IPS-18a (cell line): ENCODE results near the gene SAMMSON.

Source experiments
- H3K27ac ChIP-seq: one replicate; pipeline ENCODE4 v1.5.1; 2013; ENCODE audit warnings: low read length
- H3K27me3 ChIP-seq: one replicate; pipeline ENCODE4 v1.6.1; 2013; ENCODE audit warnings: mild to moderate bottlenecking, low read length; ENCODE audit not compliant: control insufficient read depth, insufficient read depth
- H3K36me3 ChIP-seq: one replicate; pipeline ENCODE4 v1.6.1; 2013; ENCODE audit warnings: low read depth, low read length; ENCODE audit not compliant: control insufficient read depth
- H3K4me1 ChIP-seq: one replicate; pipeline ENCODE4 v1.6.1; 2013; ENCODE audit warnings: low read depth, low read length; ENCODE audit not compliant: control insufficient read depth
- H3K4me3 ChIP-seq: one replicate; pipeline ENCODE4 v1.5.1; 2013; ENCODE audit warnings: low read length
- H3K9ac ChIP-seq: one replicate; pipeline ENCODE4 v1.6.1; 2013; ENCODE audit warnings: mild to moderate bottlenecking, low read length, moderate library complexity
- H3K9me3 ChIP-seq: one replicate; pipeline ENCODE4 v1.6.1; 2013; ENCODE audit warnings: low read depth, low read length; ENCODE audit not compliant: control insufficient read depth

Gene SAMMSON

DNA sequence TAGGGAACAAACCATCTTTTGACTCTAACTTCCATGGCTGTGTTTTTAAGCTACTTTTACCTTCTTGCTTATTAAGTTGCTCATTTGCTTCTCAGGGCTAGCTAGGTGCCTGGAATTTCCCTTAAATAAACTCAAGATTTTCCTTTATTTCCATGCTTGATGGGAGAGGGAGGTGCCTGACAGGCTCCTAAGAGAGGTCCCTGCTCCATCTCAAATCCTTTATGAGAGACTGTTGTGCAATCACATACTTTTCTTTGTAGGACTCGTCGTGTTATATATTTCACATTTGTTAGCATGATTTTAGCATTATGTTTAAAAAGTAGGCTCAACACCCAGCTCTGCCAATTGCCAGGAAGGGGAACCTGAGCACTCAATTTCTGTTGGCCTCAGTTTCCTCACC lies 95.7 kb downstream of the SAMMSON start:
- Histone ChIP-seq H3K4me3 (no peak overlapping the region), H3K27me3 (no peaks in the 10 kb centered on the region), H3K4me1 (no peaks in the 10 kb centered on the region), H3K27ac (no peak overlapping the region), H3K9ac (no peak overlapping the region), H3K9me3 (no peaks in the 10 kb centered on the region), H3K36me3 (no peaks in the 10 kb centered on the region)

DNA sequence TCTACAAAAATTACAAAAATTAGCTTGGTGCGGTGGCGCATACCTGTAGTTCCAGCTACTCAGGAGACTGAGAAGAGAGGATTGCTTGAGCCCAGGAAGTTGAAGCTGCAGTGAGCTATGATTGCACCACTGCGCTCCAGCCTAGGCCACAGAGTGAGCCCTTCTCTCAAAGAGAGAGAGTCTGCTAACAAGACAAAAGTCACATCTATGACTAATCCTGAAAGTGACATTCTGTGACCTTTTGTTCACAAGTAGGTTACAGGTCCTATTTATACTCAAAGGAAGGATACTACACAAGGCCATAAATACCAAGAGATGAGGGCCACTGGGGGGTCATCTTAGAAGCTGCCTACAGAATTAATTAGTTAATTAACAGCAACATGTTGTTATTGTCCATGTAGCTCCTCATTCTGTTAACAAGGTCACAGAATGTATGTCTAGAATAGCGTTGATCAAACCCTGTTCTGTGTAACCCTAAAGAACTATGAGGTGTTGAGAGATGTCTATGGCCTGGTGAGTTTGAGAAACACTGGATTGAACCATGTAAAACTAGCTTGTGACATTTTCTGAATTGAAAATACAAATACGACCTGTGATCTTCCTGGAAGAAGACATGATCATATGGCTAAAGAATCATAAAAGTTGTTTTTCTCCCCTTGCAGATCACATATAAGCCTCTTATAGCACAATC lies 97.0 kb downstream of the SAMMSON start:
- H3K36me3 ChIP-seq: no peaks in the 10 kb centered on the region
- no peak overlapping the region for H3K9ac ChIP-seq
- H3K27me3 ChIP-seq: no peaks in the 10 kb centered on the region
- no peak overlapping the region for H3K4me3 ChIP-seq
- H3K27ac ChIP-seq: no peak overlapping the region
- H3K4me1 ChIP-seq: no peaks in the 10 kb centered on the region
- no peaks in the 10 kb centered on the region for H3K9me3 ChIP-seq

DNA sequence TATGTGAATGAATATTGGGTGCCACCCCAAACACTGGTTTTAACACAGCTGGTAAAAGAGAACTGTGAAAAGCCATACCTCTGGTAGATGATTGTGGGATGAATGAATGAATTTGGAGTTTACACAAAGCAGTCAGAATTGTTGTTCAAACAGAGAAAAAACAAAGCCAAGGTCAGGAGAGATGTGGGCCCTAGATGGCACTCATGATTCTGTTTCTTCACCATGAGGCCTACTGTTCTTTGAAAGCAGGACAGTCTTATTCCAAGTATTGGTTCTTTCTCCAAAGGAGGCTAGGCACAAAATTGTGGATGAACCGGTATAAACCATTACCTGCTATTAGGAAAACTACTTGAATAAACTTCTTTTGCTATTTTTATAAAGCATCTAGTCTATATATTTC lies 97.6 kb downstream of the SAMMSON start:
- no peak overlapping the region for H3K27ac ChIP-seq
- H3K9ac ChIP-seq: no peak overlapping the region
- no peaks in the 10 kb centered on the region for H3K4me1 ChIP-seq
- H3K9me3 ChIP-seq: no peaks in the 10 kb centered on the region
- no peaks in the 10 kb centered on the region for H3K36me3 ChIP-seq
- no peaks in the 10 kb centered on the region for H3K27me3 ChIP-seq
- no peak overlapping the region for H3K4me3 ChIP-seq

DNA sequence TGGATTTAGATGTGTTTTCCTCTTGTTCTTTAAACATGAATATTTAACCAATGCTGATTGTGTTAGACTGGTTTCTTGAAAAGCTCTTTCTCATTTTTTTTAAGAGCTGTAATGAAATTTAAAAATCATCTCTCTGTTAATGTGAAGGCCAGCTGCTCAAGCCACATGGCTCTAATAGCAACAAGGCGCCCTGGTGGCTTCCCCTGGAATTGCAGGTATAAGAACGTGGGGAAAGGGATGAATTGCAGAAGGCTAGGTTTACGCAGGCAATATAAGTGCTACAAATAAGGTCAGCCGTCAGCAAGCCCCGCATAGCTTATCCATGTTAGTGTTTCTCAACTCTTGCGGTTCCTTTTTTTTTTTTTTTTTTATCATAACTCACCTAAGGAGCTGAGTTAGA lies 108.5 kb downstream of the SAMMSON start:
- Histone ChIP-seq H3K4me1 (no peaks in the 10 kb centered on the region), H3K9me3 (no peaks in the 10 kb centered on the region), H3K4me3 (no peak overlapping the region), H3K36me3 (no peaks in the 10 kb centered on the region), H3K9ac (no peak overlapping the region), H3K27me3 (no peaks in the 10 kb centered on the region), H3K27ac (no peak overlapping the region)

DNA sequence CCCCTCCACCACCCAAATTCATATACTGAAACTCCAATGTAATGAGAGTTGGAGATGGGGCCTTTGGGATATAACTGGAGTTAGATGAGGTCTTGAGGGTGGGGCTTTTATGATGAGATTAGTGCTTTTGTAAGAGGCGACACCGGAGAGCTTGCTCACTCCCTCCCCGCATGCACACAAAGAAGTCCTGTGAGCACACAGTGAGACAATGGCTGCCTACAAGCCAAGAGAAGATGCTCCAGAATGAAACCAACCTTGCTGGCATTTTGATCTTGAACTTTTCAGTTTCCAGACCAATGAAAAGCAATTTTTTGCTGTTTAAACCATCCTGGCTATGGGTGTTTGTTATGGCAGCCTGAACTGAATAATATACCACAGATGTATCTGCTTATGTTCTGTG lies 109.0 kb downstream of the SAMMSON start:
- H3K4me1 ChIP-seq: no peaks in the 10 kb centered on the region
- H3K27ac ChIP-seq: no peak overlapping the region
- no peak overlapping the region for H3K4me3 ChIP-seq
- no peaks in the 10 kb centered on the region for H3K9me3 ChIP-seq
- H3K9ac ChIP-seq: no peak overlapping the region
- H3K36me3 ChIP-seq: no peaks in the 10 kb centered on the region
- no peaks in the 10 kb centered on the region for H3K27me3 ChIP-seq

DNA sequence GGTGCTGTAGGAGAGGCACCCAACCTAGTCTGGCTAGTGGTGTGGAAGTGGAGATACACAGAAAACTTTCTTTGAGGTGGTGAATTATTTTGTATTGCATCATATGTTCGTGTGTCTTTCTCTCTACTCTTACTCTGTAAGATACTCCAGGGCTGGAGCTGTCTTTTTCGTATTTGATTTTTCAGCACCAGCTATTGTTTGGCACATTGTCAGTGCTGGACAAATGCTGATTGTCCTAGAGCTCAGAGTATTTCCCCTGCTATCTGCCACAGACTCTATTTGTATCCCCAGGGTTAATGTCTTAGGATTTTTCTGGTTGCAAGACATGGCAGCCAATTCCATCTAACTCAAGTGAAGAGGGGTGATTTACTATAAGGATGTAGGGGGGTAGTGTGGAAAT lies 110.5 kb downstream of the SAMMSON start:
- Histone ChIP-seq H3K36me3 (no peaks in the 10 kb centered on the region), H3K9ac (no peak overlapping the region), H3K4me1 (no peaks in the 10 kb centered on the region)

DNA sequence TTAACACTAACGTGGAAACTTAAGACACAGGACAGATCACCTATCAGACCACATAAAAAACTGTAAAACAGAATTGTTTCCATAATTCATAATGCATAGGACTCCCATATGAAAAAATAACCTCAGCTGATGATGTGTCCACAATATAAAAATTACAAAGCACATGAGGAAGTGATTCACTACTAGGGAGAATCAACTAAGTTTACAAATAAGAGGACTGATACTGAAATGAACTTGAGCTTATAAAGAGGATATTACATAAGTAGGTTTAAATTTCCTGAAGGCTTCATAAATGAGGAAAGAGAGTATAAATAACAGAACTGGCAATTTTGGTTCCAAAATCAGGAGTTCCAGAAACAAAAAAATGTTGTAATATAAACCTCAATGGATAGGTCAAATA lies 111.9 kb downstream of the SAMMSON start:
- Histone ChIP-seq H3K9me3 (no peaks in the 10 kb centered on the region), H3K36me3 (no peaks in the 10 kb centered on the region), H3K27me3 (no peaks in the 10 kb centered on the region), H3K4me1 (peaks cover 3% of the 10 kb centered on the region), H3K4me3 (no peak overlapping the region), H3K9ac (no peak overlapping the region), H3K27ac (no peak overlapping the region)

More for the DNA sequence above, 110.5 kb downstream of the SAMMSON start:
- Histone ChIP-seq H3K9me3 (no peaks in the 10 kb centered on the region), H3K27ac (no peak overlapping the region), H3K4me3 (no peak overlapping the region), H3K27me3 (no peaks in the 10 kb centered on the region)

DNA sequence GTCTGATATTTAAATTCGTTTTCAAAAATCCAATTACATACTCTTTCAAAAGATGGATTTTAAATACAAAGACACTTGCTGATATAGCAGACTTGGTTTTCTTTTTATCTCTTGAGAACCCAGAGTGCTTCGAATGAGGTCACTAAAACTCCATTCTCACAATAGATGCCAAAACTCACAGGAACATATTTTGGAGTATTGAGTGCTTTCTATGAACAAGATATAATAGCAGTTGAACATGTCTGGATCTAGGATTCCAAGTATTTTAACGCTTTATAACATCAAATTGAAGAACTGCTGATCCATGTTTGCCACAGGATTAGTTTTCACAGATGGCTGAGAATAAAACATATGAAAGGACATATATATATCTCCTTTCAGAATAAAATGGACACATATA lies 113.2 kb downstream of the SAMMSON start:
- Histone ChIP-seq H3K4me1 (peaks cover 3% of the 10 kb centered on the region), H3K27ac (no peak overlapping the region), H3K36me3 (no peaks in the 10 kb centered on the region), H3K9ac (no peak overlapping the region), H3K9me3 (no peaks in the 10 kb centered on the region), H3K4me3 (no peak overlapping the region), H3K27me3 (no peaks in the 10 kb centered on the region)

DNA sequence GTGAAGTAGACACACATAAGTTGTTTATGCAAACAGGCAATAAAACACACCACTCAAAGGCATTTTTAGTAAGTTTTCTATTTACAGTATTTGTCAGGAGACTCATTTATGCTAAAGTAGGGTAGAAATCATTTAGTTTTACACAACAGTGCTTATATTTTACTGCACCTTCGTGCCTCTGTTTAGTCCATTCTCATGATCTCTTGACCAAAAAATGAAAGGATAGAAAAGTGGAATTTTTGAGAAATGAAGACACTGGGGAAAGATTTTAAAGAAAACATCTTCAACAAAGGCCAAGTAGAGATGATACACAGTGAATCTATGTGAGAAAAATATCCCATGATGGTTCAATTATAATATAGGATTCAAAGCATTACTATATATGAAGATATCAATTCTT lies 114.9 kb downstream of the SAMMSON start:
- no peak overlapping the region for H3K27ac ChIP-seq
- H3K36me3 ChIP-seq: no peaks in the 10 kb centered on the region
- H3K9me3 ChIP-seq: no peaks in the 10 kb centered on the region
- H3K4me1 ChIP-seq: peaks cover 3% of the 10 kb centered on the region
- H3K9ac ChIP-seq: no peak overlapping the region
- H3K27me3 ChIP-seq: no peaks in the 10 kb centered on the region
- no peak overlapping the region for H3K4me3 ChIP-seq

DNA sequence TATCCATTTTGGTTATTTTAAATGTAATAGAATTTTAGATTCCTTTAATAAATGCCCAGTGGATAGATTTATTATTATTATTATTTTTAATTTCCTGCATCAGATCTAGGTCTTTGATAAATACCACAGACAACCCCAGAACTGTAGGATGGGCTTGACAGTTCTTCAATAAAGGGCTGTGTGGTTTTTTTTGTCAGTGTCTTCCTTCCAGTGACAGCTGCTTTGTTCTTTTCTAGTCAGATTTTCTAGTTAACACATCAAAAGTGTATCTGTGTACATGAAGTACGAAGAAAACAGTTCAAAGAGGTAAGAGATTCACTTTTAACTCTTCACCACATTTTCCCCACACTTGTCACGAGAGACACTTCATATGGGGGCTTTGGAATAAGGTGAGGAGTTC lies 120.3 kb downstream of the SAMMSON start:
- peaks cover 3% of the 10 kb centered on the region for H3K4me1 ChIP-seq
- no peak overlapping the region for H3K4me3 ChIP-seq
- H3K9ac ChIP-seq: no peak overlapping the region
- no peak overlapping the region for H3K27ac ChIP-seq
- H3K27me3 ChIP-seq: no peaks in the 10 kb centered on the region
- no peaks in the 10 kb centered on the region for H3K9me3 ChIP-seq
- H3K36me3 ChIP-seq: no peaks in the 10 kb centered on the region
